T-helper 1 cell treated with Interleukin-12 subunit alpha and Interleukin-12 subunit beta and Interleukin-4 antibody, amounts not matched to agents 30 ng/mL and 1 ng/mL, for 36 hours (primary cell): ENCODE measurements around the gene PLCD4. TPM values are rescaled to one million over a fixed set of nuclear protein-coding genes. Genes with fewer than 3 reads are reported as not detected.

Experiments
- intact Hi-C: fragments of 100-400 bp; cut with micrococcal nuclease; formaldehyde crosslinking; loops from one replicate; pipeline ENCODE4 v1.15.1; 2024
- total RNA-seq: library from RNA; stranded (reverse); gene quantifications from 2 replicates; pipeline ENCODE4 v1.2.3, GENCODE V29; 2022

PLCD4 gene
- total RNA-seq, 1 donor from 2014 or later: 0.64 TPM

- intact Hi-C loops: no loop called here
Measured at GRCh38 chr2:218662377-218662776, 54.7 kb downstream of the PLCD4 start.

GRCh38 chr2:218662827-218663226, 55.1 kb downstream of the PLCD4 start:
- intact Hi-C loops: no loop called here

- intact Hi-C loops: no loop called here
Measured at GRCh38 chr2:218663901-218664300, 56.2 kb downstream of the PLCD4 start.

- intact Hi-C loops: no loop called here
Measured at GRCh38 chr2:218664653-218665052, 57.0 kb downstream of the PLCD4 start.

- intact Hi-C loops: loop anchor here (1.0 to 5.0 kb wide), 7 partner anchors 226 to 826 kb away; partner anchors contain the start of genes AAMP, ARPC2, CNPPD1 and DNPEP
Measured at GRCh38 chr2:218671097-218671653, 63.5 kb downstream of the PLCD4 start.

GRCh38 chr2:218671654-218672566, 64.2 kb downstream of the PLCD4 start, which contains the start of the genes RNF25 and STK36:
TSS of gene RNF25 (minus strand) at chr2:218672002. CDS start at chr2:218671970, 32 bp downstream.
TSS of gene STK36 (plus strand) at chr2:218672086. CDS start at chr2:218672830, 744 bp downstream.
- intact Hi-C loops: loop anchor here (1.0 to 5.0 kb wide), 13 partner anchors 13 to 825 kb away; partner anchors contain the start of genes AAMP, ARPC2, BCS1L and CNOT9

GRCh38 chr2:218679119-218679518, 71.4 kb downstream of the PLCD4 start:
- intact Hi-C loops: no loop called here

- intact Hi-C loops: no loop called here
Measured at GRCh38 chr2:218680061-218680460, 72.4 kb downstream of the PLCD4 start.

Other genes starting within 250 kb of the PLCD4 start
- 0.32 and 0.34 TPM in 2 replicates for gene SLC11A1, start 225.6 kb upstream of the PLCD4 start, total RNA-seq
- 145 and 146 TPM in 2 replicates for gene CTDSP1, start 208.0 kb upstream of the PLCD4 start, total RNA-seq
- gene VIL1, start 188.8 kb upstream of the PLCD4 start, total RNA-seq: 0.27 TPM in 1 of 2 replicates, not detected in the other
- gene USP37, start 39.5 kb upstream of the PLCD4 start, total RNA-seq: 30.3 and 32.8 TPM in 2 replicates
- 105 and 109 TPM in 2 replicates for gene CNOT9, start 39.1 kb upstream of the PLCD4 start, total RNA-seq
- 57.0 and 59.0 TPM in 2 replicates for gene ZNF142, start 51.7 kb downstream of the PLCD4 start, total RNA-seq
- gene BCS1L, start 51.8 kb downstream of the PLCD4 start, total RNA-seq: 51.6 and 52.2 TPM in 2 replicates
- 23.8 and 26.9 TPM in 2 replicates for gene RNF25, start 64.1 kb downstream of the PLCD4 start, total RNA-seq
- 16.6 and 17.6 TPM in 2 replicates for gene STK36, start 64.2 kb downstream of the PLCD4 start, total RNA-seq
- 38.5 and 47.3 TPM in 2 replicates for gene TTLL4, start 102.9 kb downstream of the PLCD4 start, total RNA-seq
- 0.12 and 0.17 TPM in 2 replicates for gene CYP27A1, start 174.2 kb downstream of the PLCD4 start, total RNA-seq
- not detected in 2 replicates for gene PRKAG3, start 223.9 kb downstream of the PLCD4 start, total RNA-seq